ENCODE measurements around the gene SYAP1.
A peak's percentile ranks its signal among the peaks of the same experiment; 100 is the strongest.
"Not testable (repeated sequence)": the region's sequence is repeated elsewhere in the genome, so short reads cannot be mapped to it uniquely, and the experiment has no call there.

The SYAP1 gene, protein sequence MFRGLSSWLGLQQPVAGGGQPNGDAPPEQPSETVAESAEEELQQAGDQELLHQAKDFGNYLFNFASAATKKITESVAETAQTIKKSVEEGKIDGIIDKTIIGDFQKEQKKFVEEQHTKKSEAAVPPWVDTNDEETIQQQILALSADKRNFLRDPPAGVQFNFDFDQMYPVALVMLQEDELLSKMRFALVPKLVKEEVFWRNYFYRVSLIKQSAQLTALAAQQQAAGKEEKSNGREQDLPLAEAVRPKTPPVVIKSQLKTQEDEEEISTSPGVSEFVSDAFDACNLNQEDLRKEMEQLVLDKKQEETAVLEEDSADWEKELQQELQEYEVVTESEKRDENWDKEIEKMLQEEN

GRCh38 chrX:16719334-16720084 is at the start of gene SYAP1:
Gene SYAP1 (plus strand): TSS chrX:16719612. CDS start chrX:16719725, 113 bp downstream.
- DNase-seq: peak; percentile 87

DNA sequence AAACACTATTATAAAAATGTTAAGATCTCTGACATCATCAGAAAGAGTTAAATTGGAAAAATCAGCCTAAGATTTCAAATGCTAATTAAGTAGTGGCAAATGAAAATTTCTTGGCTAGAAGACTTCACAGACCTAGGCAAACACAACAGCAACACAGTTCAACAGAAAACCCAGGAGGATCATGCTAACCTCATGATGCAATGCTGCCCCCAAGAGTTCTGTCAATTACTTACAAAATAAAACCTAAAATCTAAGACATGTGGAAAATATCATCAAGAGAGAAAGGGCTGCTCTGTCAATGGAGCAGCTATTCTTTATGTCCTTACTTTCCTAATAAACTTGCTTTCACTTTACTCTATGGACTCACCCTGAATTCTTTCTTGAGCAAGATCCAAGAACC is 48.4 kb upstream of the SYAP1 start:
- DNase-seq: no peak

DNA sequence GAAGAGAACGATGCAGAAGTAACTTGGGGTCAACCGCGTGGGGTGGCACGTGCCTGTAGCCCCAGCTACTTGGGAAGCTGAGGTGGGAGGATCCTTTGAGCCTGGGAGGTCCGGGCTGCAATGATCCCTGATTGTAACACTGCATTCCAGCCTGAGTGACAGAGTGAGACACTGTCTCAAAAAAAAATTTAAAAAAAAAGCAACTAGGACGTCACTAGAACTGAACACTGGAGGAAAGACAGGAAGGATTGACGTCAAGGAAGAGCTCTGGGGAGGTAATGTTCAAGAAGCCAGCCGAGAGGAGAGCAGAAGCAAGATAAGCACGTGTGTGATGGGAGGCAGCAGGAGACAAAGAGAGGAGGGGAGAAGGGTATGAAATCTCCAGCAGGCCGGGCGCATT is 40.7 kb upstream of the SYAP1 start:
- no peak for DNase-seq

GRCh38 chrX:16683007-16683664 is 36.3 kb upstream of the SYAP1 start:
- no peak for DNase-seq

DNA sequence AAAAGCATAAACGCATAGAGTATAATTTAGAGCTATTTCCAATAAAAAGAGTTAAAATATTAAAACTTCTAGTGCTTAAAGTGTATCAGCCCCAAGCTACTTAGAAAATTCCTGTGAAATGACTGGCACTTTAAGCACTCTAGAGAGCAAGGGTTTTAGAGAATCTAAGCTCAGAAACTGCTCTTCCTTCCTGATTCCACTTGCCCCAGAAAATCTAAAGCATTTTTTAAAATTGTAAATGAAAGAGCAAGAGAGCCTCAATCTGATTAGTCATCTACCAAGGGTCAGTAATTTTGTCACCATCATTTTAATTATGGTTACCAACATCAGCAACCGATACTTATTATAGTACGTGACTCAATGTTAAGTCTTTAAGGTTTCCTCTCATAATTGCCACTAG is 31.9 kb upstream of the SYAP1 start:
- no peak for DNase-seq

- no peak for DNase-seq
These were observed 24.2 kb upstream of the SYAP1 start for GRCh38 chrX:16695079-16695676.

DNA sequence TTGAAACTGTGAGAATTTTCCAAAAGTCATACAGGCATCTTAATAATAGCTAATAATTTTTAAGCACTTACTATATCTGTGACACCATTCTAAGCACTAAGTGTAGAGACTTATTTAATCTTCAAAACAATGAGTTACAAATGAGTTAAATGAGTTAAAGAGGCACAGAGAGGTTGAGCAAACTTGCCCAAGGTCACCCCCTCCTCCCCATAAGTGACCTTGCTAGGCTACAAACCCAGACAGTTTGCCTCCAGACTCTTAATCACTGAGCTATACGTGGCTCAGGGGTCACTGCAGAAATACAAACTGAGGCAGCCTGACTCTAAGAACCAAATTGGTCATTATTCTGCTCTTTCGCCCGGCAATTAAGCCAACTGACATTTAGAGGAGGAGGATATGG is 22.5 kb upstream of the SYAP1 start:
- no peak for DNase-seq

GRCh38 chrX:16699389-16699788 is 20.0 kb upstream of the SYAP1 start:
- no peak for DNase-seq

DNA sequence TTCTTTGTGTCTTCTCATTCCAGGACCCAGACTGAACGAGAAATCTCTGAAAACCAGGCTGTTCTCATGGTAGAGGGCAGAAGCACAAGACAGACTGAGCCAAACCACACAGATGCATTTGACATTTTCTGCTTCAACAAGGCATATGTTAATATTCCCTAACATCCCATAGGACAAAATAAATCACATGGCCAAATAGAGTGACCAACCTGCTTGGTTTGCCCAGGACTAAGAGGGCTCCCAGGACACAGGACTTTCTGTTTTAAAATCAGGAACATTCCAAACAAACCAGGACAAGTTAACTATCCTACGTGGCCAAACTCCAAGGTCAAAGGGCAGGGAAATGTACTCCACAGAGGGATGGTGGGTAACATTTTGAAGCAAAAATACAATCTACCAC is 18.7 kb upstream of the SYAP1 start:
- no peak for DNase-seq

DNA sequence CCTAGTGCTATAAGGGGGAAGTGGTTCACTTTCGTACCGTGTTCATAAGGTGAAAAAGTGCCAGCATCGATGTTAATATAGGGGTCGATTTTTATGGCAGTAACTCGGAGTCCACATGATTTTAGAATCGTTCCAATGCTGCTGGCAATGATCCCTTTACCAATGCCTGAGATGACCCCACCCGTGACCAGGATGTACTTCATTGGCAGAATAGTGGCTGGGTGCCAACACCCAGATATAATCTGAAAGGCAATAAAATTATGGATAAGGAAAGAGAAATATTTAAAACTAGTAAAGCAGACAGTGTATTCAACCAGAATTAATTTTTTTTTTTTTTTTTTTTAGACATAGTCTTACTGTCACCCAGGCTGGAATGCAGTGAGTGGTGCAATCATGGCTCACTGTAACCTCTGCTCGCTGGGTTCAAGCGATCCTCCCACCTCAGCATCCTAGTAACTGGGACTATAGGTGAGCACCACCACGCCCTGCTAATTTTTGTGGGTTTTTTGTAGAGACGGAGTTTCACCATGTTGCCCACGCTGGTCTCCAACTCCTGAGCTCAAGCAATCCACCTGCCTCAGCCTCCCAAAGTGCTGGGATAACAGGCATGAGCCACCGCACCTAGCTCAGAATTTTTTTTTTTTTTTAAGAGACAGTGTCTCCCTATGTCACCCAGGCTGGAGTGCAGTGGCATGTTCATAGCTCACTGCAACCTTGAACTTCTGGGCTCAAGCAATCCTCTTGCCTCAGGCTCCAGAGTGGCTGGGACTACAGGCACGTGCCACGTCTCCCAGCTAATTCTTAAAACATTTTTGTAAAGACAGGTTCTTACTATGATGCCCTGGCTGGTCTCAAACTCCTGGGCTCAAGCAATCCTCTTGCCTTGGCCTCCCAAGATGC is 16.5 kb upstream of the SYAP1 start:
- DNase-seq: no peak

DNA sequence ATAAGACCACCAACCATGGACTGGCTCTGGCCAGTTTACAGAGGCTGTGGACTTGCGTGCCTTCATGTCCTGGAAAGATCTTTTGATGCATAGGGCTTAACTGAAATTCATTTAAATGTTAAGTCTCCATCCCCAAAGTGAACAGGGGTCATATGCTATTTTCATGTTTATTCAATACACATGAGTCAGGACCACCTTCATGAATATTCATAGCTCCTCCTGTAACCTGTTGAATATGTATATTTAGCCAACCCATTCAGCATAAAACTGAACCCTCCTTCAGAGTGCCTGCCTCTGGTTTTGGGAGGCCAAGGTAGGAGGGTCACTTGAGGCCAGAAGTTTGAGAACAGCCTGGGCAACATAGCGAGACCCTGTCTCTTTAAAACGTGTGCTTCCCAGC is 14.0 kb upstream of the SYAP1 start:
- no peak for DNase-seq

DNA sequence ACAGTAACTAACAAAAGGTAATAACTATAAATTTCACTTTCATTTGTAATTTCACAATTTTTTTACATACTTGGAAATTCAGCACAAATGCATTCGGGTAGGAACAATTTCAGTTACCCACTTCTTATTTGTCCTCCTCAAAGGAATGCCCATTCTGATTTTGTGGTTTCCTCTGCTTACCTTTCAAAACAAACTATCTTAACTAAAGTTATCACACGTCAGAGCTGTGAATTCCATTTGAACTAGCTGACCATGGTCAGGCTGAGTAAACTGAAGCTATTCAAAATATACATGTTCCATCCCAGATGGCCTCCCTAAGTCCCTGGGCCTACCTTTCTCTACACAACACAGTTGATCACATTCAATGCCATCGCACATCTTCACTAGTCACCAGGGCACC is 11.4 kb upstream of the SYAP1 start:
- DNase-seq: no peak

DNA sequence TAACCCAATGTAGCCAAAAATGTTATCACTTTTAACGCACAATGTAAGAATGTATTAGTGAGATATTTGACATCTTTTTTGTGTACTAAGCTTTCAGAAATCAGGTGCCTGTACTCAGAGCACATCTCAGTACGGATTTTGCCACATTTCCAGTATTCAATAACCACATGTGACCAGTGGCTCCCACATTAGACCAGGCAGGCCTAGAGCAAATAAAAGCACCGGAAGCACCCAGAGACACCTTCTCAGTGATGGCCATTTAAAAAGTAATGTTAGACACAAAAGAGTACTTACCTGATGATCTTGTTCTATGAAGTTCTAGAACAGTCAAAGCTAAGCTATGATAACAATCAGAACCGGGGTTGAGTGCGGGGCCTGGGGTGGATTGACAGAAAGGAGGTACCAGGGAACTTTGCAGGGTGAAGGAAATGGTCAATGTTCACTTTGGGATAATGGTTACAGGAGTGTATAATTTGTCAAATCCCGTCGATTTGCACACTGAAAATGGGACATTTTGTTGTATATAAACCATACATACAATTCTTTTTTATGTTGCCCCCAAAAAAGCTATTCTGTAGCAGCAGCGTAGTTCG is 8.1 kb upstream of the SYAP1 start:
- no peak for DNase-seq

DNA sequence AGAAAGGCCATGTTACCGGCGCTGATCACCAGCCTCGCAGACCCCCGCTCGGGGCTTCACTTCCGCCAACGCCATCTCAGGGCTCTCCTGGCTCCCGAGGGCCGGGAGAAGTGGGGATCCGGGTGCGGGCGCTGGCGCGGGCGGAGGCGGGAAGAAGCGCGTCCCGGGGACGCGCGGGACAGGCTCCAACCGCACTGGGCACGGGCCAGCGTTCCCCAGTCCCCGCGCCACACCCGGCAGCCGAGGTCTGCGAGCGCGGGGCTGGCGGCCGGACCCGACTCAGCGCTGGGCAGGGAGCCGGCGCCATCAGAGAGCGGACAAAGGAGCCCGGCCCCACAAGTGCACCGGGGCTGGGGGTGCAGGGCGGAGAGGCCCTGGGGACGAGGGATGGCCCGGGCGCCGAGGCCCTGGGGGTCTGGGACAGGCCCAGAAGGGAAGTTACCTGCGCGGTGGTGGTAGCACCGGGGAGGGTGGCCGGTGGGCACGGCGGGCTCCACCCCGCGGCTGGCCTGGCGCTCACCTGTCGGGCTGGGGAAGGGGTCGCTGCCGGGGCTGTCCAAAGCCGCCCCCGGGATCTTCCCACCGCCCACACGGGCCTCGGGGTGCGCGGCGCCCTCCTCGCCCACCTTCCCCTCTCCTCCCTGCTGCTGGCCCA is 7.4 kb upstream of the SYAP1 start:
- DNase-seq: no peak

GRCh38 chrX:16712548-16713155 is 6.8 kb upstream of the SYAP1 start, which contains the start of gene CTPS2:
Gene CTPS2 (minus strand): TSS chrX:16712669. CDS start chrX:16702902, 9,767 bp downstream.
- no peak for DNase-seq

DNA sequence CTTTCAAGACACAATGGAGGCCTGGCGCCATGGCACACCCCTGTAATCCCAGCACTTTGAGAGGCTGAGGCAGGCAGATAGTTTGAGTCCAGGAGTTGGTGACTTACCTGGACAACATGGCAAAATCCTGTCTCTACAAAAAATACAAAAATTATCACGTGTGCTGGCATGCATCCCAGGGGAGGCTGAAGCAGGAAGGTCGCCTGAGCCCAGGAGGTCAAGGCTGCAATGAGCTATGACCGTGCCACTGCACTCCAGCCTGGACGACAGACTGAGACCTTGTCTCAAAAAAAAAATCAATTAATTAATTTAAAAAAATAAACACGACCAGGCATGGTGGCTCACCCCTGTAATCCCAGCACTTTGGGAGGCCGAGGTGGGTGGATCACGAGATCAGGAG is 4.9 kb upstream of the SYAP1 start:
- DNase-seq: no peak

DNA sequence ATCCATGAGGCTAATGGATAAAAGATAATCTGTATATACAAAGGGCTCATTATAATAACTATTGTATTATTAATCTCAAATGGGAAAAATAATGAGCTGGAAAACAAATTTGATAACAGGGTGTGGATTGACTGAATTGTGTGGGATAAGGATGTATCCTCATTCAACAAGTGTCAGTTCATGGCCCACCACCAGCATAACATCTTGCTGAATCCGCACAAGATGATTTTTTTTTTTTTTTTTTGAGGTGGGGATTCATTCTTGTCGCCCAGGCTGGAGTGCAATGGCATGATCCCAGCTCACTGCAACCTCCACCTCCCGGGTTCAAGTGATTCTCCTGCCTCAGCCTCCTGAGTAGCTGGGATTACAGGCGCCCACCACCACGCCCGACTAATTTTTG is 3.8 kb upstream of the SYAP1 start:
- not testable (repeated sequence) for DNase-seq

DNA sequence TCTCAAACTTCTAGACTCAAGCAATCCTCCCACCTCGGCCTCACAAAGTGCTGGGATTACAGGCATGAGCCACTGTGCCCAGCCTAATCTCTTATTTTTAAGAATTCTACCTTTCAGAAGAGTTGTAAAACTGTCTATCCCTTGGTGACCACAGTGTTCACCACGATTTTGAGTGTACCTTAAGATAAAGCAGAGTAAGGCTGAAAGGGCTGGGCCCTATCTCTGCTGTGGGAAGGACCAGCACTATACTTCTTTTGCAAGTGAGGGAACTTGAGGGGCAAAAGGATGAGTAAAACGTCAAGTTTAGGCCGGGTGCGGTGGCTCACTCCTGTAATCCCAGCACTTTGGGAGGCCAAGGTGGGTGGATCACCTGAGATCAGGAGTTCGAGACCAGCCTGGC is 3.0 kb upstream of the SYAP1 start:
- DNase-seq: not testable (repeated sequence)

GRCh38 chrX:16718824-16719333 is 533 bp upstream of the SYAP1 start:
- DNase-seq: no peak

- no peak for DNase-seq
These were observed 3.1 kb downstream of the SYAP1 start for GRCh38 chrX:16722481-16722880.

- DNase-seq: no peak
These were observed 5.7 kb downstream of the SYAP1 start for GRCh38 chrX:16725072-16725471.

Measured in NCI-H2029 (cell line).